B cell (primary cell): ENCODE data around the gene NDOR1. TPM values are rescaled to one million over a fixed set of nuclear protein-coding genes. Genes with fewer than 3 reads are reported as not detected.

ENCODE experiments used
- ATAC-seq: fragments of 200-7000 bp; cut with Tn5 transposase; one replicate; pipeline ENCODE4 v1.10.0; 2021; ENCODE audit warnings: low read depth, mild to moderate bottlenecking, moderate number of reproducible peaks, moderate library complexity
- CTCF ChIA-PET: fragments of 350-600 bp; sonication (Branson Sonifier 250); formaldehyde crosslinking; loops from one replicate; lab custom pipeline; 2021; ENCODE audit warnings: antibody characterized with exemption, inconsistent platforms; lab: Charles Lee
- POLR2A ChIA-PET: fragments of 350-600 bp; sonication (Branson Sonifier 250); formaldehyde crosslinking; loops from one replicate; lab custom pipeline; 2021; ENCODE audit warnings: antibody characterized with exemption; lab: Charles Lee
- DNase-seq: peaks from one replicate; pipeline ENCODE4 v3.0.0; 2013
- H2AFZ ChIP-seq: 2 replicates; pipeline ENCODE4 v1.6.1; 2012; ENCODE audit warnings: mild to moderate bottlenecking, low read depth, low read length; ENCODE audit not compliant: insufficient read depth, poor library complexity, severe bottlenecking
- H3K27ac ChIP-seq, 2 donors: 1 replicate in 1 of 2; 2 replicates in 1 of 2; pipeline ENCODE4 v1.5.1; 2012 to 2013; ENCODE audit warnings: low read length in 2 of 2, mild to moderate bottlenecking in 2 of 2, moderate library complexity in 1 of 2
- H3K27me3 ChIP-seq, 4 experiments: fragments of 200-600 bp in 1 of 4; sonication (generic) in 1 of 4; replicated peaks in 1 of 4; 1 replicate in 2 of 4; 2 replicates in 2 of 4; pipeline versions ENCODE4 v1.6.1 to v1.7.0; 2013 to 2016; ENCODE audit warnings: low read length in 3 of 4, mild to moderate bottlenecking in 2 of 4, mixed read lengths in 1 of 4, moderate library complexity in 1 of 4; ENCODE audit not compliant: insufficient read depth in 4 of 4, control insufficient read depth in 3 of 4; ENCODE audit errors: control extremely low read depth in 1 of 4
- H3K36me3 ChIP-seq, 2 experiments: replicated peaks in 1 of 2; 1 replicate in 1 of 2; 2 replicates in 1 of 2; pipeline versions ENCODE4 v1.6.1 to v1.7.1; 2013; ENCODE audit warnings: low read length in 1 of 2; ENCODE audit not compliant: insufficient read depth in 2 of 2, control insufficient read depth in 1 of 2; ENCODE audit errors: control extremely low read depth in 1 of 2, extremely low read depth in 1 of 2
- H3K4me1 ChIP-seq, 2 donors: fragments of 200-600 bp in 1 of 2; sonication (generic) in 1 of 2; 1 replicate in 1 of 2; 2 replicates in 1 of 2; pipeline versions ENCODE4 v1.5.1 to v1.6.1; 2013 to 2017; ENCODE audit warnings: low read length in 2 of 2; ENCODE audit not compliant: control insufficient read depth in 2 of 2, insufficient read depth in 2 of 2
- H3K4me2 ChIP-seq: replicated peaks from 2 replicates; pipeline ENCODE3; 2012; ENCODE audit warnings: mild to moderate bottlenecking, low read depth, low read length; ENCODE audit not compliant: poor library complexity, severe bottlenecking
- H3K4me3 ChIP-seq, 5 experiments: fragments of 200-600 bp in 1 of 5; sonication (generic) in 1 of 5; 1 replicate in 3 of 5; 2 replicates in 2 of 5; pipeline versions ENCODE4 v1.5.1 to v1.7.0; 2011 to 2016; ENCODE audit warnings: low read length in 4 of 5, mild to moderate bottlenecking in 4 of 5, low read depth in 2 of 5, control low read depth in 1 of 5, moderate library complexity in 1 of 5; ENCODE audit not compliant: insufficient read depth in 1 of 5; ENCODE audit errors: control extremely low read depth in 1 of 5, extremely low read depth in 1 of 5
- H3K79me2 ChIP-seq: fragments of 200-600 bp; sonication (generic); one replicate; pipeline ENCODE4 v1.6.0; 2016; ENCODE audit warnings: low read length; ENCODE audit not compliant: control insufficient read depth, insufficient read depth
- H3K9ac ChIP-seq: fragments of 200-600 bp; sonication (generic); 2 replicates; pipeline ENCODE4 v1.6.1; 2017; ENCODE audit warnings: mild to moderate bottlenecking, low read length, moderate library complexity
- H3K9me3 ChIP-seq, 3 donors: one replicate each; pipeline versions ENCODE4 v1.6.1 to v1.7.1; 2013; ENCODE audit warnings: low read length in 2 of 3; ENCODE audit not compliant: control insufficient read depth in 2 of 3, insufficient read depth in 1 of 3; ENCODE audit errors: control extremely low read depth in 1 of 3
- H4K20me1 ChIP-seq: 2 replicates; pipeline ENCODE4 v1.6.0; 2012; ENCODE audit warnings: mild to moderate bottlenecking, low read length; ENCODE audit not compliant: insufficient read depth, control insufficient read depth, poor library complexity, severe bottlenecking
- H3K27ac Mint-ChIP-seq: one replicate; pipeline ENCODE4 v1.8.0; 2021; ENCODE audit warnings: mixed read lengths
- H3K27me3 Mint-ChIP-seq: one replicate; pipeline ENCODE4 v1.8.0; 2021; ENCODE audit warnings: mixed read lengths
- H3K4me1 Mint-ChIP-seq: one replicate; pipeline ENCODE4 v1.8.0; 2021; ENCODE audit warnings: mixed read lengths
- H3K4me3 Mint-ChIP-seq: one replicate; pipeline ENCODE4 v1.8.0; 2021; ENCODE audit warnings: mixed read lengths
- H3K9me3 Mint-ChIP-seq: one replicate; pipeline ENCODE4 v1.8.0; 2022; ENCODE audit warnings: mixed read lengths; ENCODE audit not compliant: insufficient read depth
- EZH2 ChIP-seq: IDR thresholded peaks from 2 replicates; pipeline ENCODE4 v1.6.1; 2012; ENCODE audit warnings: borderline replicate concordance, low read depth, mild to moderate bottlenecking, moderate library complexity, low read length; ENCODE audit not compliant: insufficient read depth, poor library complexity, severe bottlenecking
- WGBS: methylation state at CpG from one replicate; pipeline ENCODE4 v1.1.5; 2013; ENCODE audit warnings: missing lambda C conversion rate; ENCODE audit not compliant: insufficient coverage; 5-methylcytosine and 5-hydroxymethylcytosine counted together
- intact Hi-C: fragments of 100-400 bp; cut with micrococcal nuclease; formaldehyde crosslinking; loops from one replicate; pipeline ENCODE4 v1.10.0; 2022
- polyA plus RNA-seq: library from polyadenylated mRNA; depleted of rRNA; stranded (reverse); fragments of >200 nt; gene quantifications from 2 replicates; pipeline ENCODE4 v1.2.3, GENCODE V29; 2012
- total RNA-seq, 2 donors: library from RNA; stranded (reverse); fragments of 120-200 nt in 1 of 2; gene quantifications; 1 replicate in 1 of 2; 2 replicates in 1 of 2; pipeline versions ENCODE4 v1.2.3 to v1.2.4, GENCODE V29; 2013 to 2022
- TF ChIP-seq, protein P1 (sequence below): fragments of 200-600 bp; IDR thresholded peaks from one replicate; pipeline ENCODE4 v1.8.0; 2022; ENCODE audit warnings: antibody characterized with exemption, mild to moderate bottlenecking

Gene NDOR1
- total and polyA plus RNA-seq, 2 donors (not counting 1 experiment from before 2014, with no cell fraction given): 36.4 to 40.9 TPM

GRCh38 chr9:137195525-137196220 lies 9.8 kb upstream of the NDOR1 start:
- peaks cover 82% of the 10 kb centered on the region for H3K79me2 ChIP-seq
- Mint-ChIP-seq H3K4me1 (peaks cover 6% of the 10 kb centered on the region), H3K27ac (no peak overlapping the region), H3K9me3 (no peaks in the 10 kb centered on the region), H3K27me3 (no peaks in the 10 kb centered on the region), H3K4me3 (no peak overlapping the region)
- no peak overlapping the region for H2AFZ ChIP-seq
- intact Hi-C loops: no loop called here
- DNase-seq: no peak
- 95% methylated on average over 21 of the region's 21 CpGs for WGBS
- H3K4me3 ChIP-seq: no peak overlapping the region
- H3K9me3 ChIP-seq: no peaks in the 10 kb centered on the region
- peaks cover 8 to 9% of the 10 kb centered on the region in 2 donors for H3K4me1 ChIP-seq
- peaks cover 0 to 8% of the 10 kb centered on the region in 2 experiments for H3K36me3 ChIP-seq
- peaks cover 42% of the 10 kb centered on the region for H4K20me1 ChIP-seq
- no peak overlapping the region for H3K4me2 ChIP-seq
- peaks cover 0 to 6% (median 0%) of the 10 kb centered on the region in 4 experiments for H3K27me3 ChIP-seq
- no peak for TF ChIP-seq EZH2
- TF ChIP-seq, protein P1, sequence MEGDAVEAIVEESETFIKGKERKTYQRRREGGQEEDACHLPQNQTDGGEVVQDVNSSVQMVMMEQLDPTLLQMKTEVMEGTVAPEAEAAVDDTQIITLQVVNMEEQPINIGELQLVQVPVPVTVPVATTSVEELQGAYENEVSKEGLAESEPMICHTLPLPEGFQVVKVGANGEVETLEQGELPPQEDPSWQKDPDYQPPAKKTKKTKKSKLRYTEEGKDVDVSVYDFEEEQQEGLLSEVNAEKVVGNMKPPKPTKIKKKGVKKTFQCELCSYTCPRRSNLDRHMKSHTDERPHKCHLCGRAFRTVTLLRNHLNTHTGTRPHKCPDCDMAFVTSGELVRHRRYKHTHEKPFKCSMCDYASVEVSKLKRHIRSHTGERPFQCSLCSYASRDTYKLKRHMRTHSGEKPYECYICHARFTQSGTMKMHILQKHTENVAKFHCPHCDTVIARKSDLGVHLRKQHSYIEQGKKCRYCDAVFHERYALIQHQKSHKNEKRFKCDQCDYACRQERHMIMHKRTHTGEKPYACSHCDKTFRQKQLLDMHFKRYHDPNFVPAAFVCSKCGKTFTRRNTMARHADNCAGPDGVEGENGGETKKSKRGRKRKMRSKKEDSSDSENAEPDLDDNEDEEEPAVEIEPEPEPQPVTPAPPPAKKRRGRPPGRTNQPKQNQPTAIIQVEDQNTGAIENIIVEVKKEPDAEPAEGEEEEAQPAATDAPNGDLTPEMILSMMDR: no peak
- ATAC-seq: no peak
- ChIA-PET CTCF (no interaction called here), POLR2A (interaction anchor here (0.7 kb wide), 1 partner anchor 12 kb away, joined by 3 read pairs; no protein-coding TSS in a partner anchor)
- no peak overlapping the region for H3K9ac ChIP-seq
- H3K27ac ChIP-seq: no peak overlapping the region
